ENCODE results near the gene NR3C2.

DNA sequence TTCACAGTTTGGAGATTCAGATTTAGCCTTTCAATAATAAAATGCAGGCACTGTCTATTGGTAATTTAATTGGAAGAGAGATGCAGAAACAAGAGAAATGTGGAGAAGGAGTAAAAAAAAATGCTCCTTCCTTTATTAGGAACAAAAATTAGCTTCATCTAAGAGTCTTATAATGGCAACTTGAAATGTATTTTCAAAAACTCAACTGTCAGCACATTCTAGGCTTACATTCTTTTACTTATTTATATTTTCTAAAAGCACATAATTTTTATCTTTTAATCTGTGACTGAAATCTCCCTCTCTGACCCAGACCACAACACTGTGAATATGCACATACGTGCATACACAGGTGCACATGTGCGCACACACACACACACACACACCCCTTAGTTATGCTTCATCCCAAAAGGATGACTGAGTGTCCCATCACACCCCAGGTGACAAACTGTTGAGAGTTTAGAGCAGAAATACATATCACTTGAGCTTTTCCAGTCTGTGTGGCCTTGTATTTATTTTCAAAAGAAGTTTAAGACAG lies 29.7 kb downstream of the NR3C2 start:
- TF ChIP-seq, protein P1, sequence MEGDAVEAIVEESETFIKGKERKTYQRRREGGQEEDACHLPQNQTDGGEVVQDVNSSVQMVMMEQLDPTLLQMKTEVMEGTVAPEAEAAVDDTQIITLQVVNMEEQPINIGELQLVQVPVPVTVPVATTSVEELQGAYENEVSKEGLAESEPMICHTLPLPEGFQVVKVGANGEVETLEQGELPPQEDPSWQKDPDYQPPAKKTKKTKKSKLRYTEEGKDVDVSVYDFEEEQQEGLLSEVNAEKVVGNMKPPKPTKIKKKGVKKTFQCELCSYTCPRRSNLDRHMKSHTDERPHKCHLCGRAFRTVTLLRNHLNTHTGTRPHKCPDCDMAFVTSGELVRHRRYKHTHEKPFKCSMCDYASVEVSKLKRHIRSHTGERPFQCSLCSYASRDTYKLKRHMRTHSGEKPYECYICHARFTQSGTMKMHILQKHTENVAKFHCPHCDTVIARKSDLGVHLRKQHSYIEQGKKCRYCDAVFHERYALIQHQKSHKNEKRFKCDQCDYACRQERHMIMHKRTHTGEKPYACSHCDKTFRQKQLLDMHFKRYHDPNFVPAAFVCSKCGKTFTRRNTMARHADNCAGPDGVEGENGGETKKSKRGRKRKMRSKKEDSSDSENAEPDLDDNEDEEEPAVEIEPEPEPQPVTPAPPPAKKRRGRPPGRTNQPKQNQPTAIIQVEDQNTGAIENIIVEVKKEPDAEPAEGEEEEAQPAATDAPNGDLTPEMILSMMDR (IDR thresholded peaks at IDR 0.05), result no peak
- TF ChIP-seq POLR2A (IDR thresholded peaks at IDR 0.05), result no peak
- no peak for TF ChIP-seq POLR2AphosphoS5 (IDR thresholded peaks at IDR 0.05)

Measured in prostate gland (tissue), 2 donors.